HG03521 (cell line): ENCODE results near the gene UNC119.
A peak's percentile ranks its signal among the peaks of the same experiment; 100 is the strongest.

Source experiments
- ATAC-seq: cut with Tn5 transposase; IDR thresholded peaks from one replicate; pipeline ENCODE4 v1.9.1; 2021; ENCODE audit warnings: mild to moderate bottlenecking, moderate library complexity; ENCODE audit not compliant: unreplicated experiment

The UNC119 gene

GRCh38 chr17:28573521-28573920, 21.1 kb upstream of the UNC119 start:
- no peak for ATAC-seq

GRCh38 chr17:28573040-28573380, 20.6 kb upstream of the UNC119 start:
- no peak for ATAC-seq

GRCh38 chr17:28572259-28573039, 20.0 kb upstream of the UNC119 start:
- no peak for ATAC-seq

- peak; percentile 86 for ATAC-seq
These were observed 19.1 kb upstream of the UNC119 start, which contains the start of gene PIGS for GRCh38 chr17:28571361-28572122. PIGS (minus strand) TSS chr17:28571524; CDS start chr17:28571496, 28 bp downstream.

- peak; percentile 28 for ATAC-seq
These were observed 18.4 kb upstream of the UNC119 start for GRCh38 chr17:28570716-28571360.

GRCh38 chr17:28569446-28569845, 17.0 kb upstream of the UNC119 start:
- ATAC-seq, result no peak

- no peak for ATAC-seq
These were observed 15.2 kb upstream of the UNC119 start for GRCh38 chr17:28567604-28568003.

- no peak for ATAC-seq
These were observed 11.1 kb upstream of the UNC119 start for GRCh38 chr17:28563475-28563874.

- no peak for ATAC-seq
These were observed 2.6 kb upstream of the UNC119 start for GRCh38 chr17:28555022-28555421.

GRCh38 chr17:28554565-28554964, 2.1 kb upstream of the UNC119 start:
- ATAC-seq, result no peak

GRCh38 chr17:28553000-28553505, 629 bp upstream of the UNC119 start:
- ATAC-seq, result no peak

- no peak for ATAC-seq
These were observed 826 bp downstream of the UNC119 start for GRCh38 chr17:28551421-28552175.

- no peak for ATAC-seq
These were observed 1.6 kb downstream of the UNC119 start for GRCh38 chr17:28550858-28551257.

GRCh38 chr17:28549236-28550132, 2.9 kb downstream of the UNC119 start:
- no peak for ATAC-seq

- ATAC-seq, result no peak
These were observed 3.9 kb downstream of the UNC119 start for GRCh38 chr17:28548417-28549130.

- no peak for ATAC-seq
These were observed 4.6 kb downstream of the UNC119 start for GRCh38 chr17:28547623-28548416.

- no peak for ATAC-seq
These were observed 5.3 kb downstream of the UNC119 start for GRCh38 chr17:28547096-28547622.

- ATAC-seq, result no peak
These were observed 6.5 kb downstream of the UNC119 start for GRCh38 chr17:28545787-28546415.
